Activated T-helper 2 cell treated with anti-CD3 and anti-CD28 coated beads, Interferon-gamma antibody, Interleukin-2, Interleukin-4, amounts not matched to agents 10 μg/mL and 5 μg/mL and 100 μg/mL, durations not matched to agents 14 hours and 24 hours and 36 hours (primary cell): ENCODE measurements around the gene FBRSL1. TPM values are rescaled to one million over a fixed set of nuclear protein-coding genes. Genes with fewer than 3 reads are reported as not detected.
"Not testable (repeated sequence)": the region's sequence is repeated elsewhere in the genome, so short reads cannot be mapped to it uniquely, and the experiment has no call there.

Experiments
- DNase-seq: peaks from one replicate; pipeline ENCODE4 v3.0.0; 2021; ENCODE audit warnings: low spot score
- H3K27ac Mint-ChIP-seq: one replicate; pipeline ENCODE4 v1.8.0; 2021; ENCODE audit warnings: mixed read lengths
- H3K27me3 Mint-ChIP-seq: one replicate; pipeline ENCODE4 v1.8.0; 2021; ENCODE audit warnings: low read depth, mixed read lengths
- H3K36me3 Mint-ChIP-seq: one replicate; pipeline ENCODE4 v1.8.0; 2021; ENCODE audit warnings: low read depth, mixed read lengths
- H3K4me1 Mint-ChIP-seq: one replicate; pipeline ENCODE4 v1.8.0; 2021; ENCODE audit warnings: low read depth, mixed read lengths
- H3K4me3 Mint-ChIP-seq: one replicate; pipeline ENCODE4 v1.8.0; 2021; ENCODE audit warnings: low read depth, mild to moderate bottlenecking, moderate library complexity, mixed read lengths
- H3K9me3 Mint-ChIP-seq: one replicate; pipeline ENCODE4 v1.8.0; 2021; ENCODE audit warnings: mixed read lengths
- intact Hi-C: fragments of 100-400 bp; cut with micrococcal nuclease; formaldehyde crosslinking; loops from one replicate; pipeline ENCODE4 v1.15.1; 2023
- total RNA-seq: library from RNA; stranded (reverse); gene quantifications from 2 replicates; pipeline ENCODE4 v1.2.3, GENCODE V29; 2022

Gene FBRSL1
- total RNA-seq, 1 donor from 2014 or later: 66.0 TPM

GRCh38 chr12:132469423-132469822, 20.5 kb upstream of the FBRSL1 start:
- H3K27me3 Mint-ChIP-seq: peaks cover 12% of the 10 kb centered on the region
- H3K9me3 Mint-ChIP-seq: no peaks in the 10 kb centered on the region
- no peaks in the 10 kb centered on the region for H3K36me3 Mint-ChIP-seq
- peaks cover 21% of the 10 kb centered on the region for H3K4me1 Mint-ChIP-seq
- no peak overlapping the region for H3K27ac Mint-ChIP-seq
- intact Hi-C loops: no loop called here
- peak overlapping the region; percentile 27 for H3K4me3 Mint-ChIP-seq
- DNase-seq: no peak

GRCh38 chr12:132470397-132470796, 19.6 kb upstream of the FBRSL1 start:
- no peak overlapping the region for H3K4me3 Mint-ChIP-seq

GRCh38 chr12:132471011-132471857, 18.7 kb upstream of the FBRSL1 start:
- intact Hi-C loops: no loop called here
- Mint-ChIP-seq H3K4me1 (peaks cover 27% of the 10 kb centered on the region), H3K27ac (peak overlapping the region; percentile 31), H3K4me3 (no peak overlapping the region), H3K27me3 (peaks cover 12% of the 10 kb centered on the region), H3K36me3 (no peaks in the 10 kb centered on the region), H3K9me3 (no peaks in the 10 kb centered on the region)
- DNase-seq: no peak

More at GRCh38 chr12:132470397-132470796, 19.6 kb upstream of the FBRSL1 start:
- no peak overlapping the region for H3K27ac Mint-ChIP-seq
- peaks cover 23% of the 10 kb centered on the region for H3K4me1 Mint-ChIP-seq
- intact Hi-C loops: no loop called here
- H3K27me3 Mint-ChIP-seq: peaks cover 12% of the 10 kb centered on the region
- no peaks in the 10 kb centered on the region for H3K36me3 Mint-ChIP-seq
- no peaks in the 10 kb centered on the region for H3K9me3 Mint-ChIP-seq
- DNase-seq: no peak

DNA sequence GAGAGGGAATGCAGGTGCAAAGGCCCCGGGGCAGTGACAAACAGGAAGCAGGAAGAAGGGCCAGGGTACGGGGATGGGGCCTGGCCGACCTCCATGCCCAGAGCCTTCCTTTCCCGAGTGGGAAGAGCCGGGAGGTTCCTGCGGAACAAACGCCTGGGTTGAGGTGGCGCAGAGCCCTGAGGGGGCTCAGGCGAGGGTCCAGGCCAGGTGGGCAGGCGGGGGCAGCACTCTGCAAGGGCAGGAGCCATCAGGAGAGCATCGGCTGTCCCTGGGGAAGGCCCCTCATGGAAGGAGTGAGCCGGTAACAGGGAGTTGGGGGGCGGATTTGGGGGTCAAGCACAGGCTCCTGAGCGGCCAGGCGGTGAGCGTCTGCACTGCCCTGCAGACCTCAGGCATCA, 18.1 kb upstream of the FBRSL1 start:
- H3K27me3 Mint-ChIP-seq: peaks cover 12% of the 10 kb centered on the region
- peaks cover 29% of the 10 kb centered on the region for H3K4me1 Mint-ChIP-seq
- intact Hi-C loops: no loop called here
- no peak overlapping the region for H3K27ac Mint-ChIP-seq
- H3K9me3 Mint-ChIP-seq: no peaks in the 10 kb centered on the region
- H3K36me3 Mint-ChIP-seq: no peaks in the 10 kb centered on the region
- H3K4me3 Mint-ChIP-seq: no peak overlapping the region
- no peak for DNase-seq

DNA sequence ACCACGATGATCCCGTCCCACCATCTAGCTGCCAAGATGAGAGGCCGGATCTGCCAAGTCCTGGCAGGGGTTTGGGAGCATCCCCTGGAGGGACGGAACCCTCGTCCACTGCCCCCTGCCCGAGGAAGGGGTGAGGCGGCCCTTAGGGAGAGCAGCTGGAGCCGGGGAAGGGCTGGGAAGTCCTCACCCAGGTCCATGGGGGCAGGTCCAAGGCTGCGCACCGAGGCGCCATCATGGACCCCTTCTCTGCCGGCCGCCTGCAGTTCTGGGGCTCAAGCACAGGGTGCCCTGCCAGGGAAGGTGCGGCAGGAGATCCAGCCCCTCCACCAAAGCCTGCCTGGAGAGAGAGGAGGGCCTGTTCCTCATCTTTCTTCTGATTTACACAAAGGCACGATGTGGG, 17.6 kb upstream of the FBRSL1 start:
- intact Hi-C loops: no loop called here
- H3K9me3 Mint-ChIP-seq: no peaks in the 10 kb centered on the region
- H3K27me3 Mint-ChIP-seq: peaks cover 12% of the 10 kb centered on the region
- no peak overlapping the region for H3K4me3 Mint-ChIP-seq
- peaks cover 32% of the 10 kb centered on the region for H3K4me1 Mint-ChIP-seq
- H3K36me3 Mint-ChIP-seq: no peaks in the 10 kb centered on the region
- no peak for DNase-seq
- H3K27ac Mint-ChIP-seq: no peak overlapping the region

GRCh38 chr12:132474237-132474741, 15.7 kb upstream of the FBRSL1 start:
- intact Hi-C loops: loop anchor here (2.0 kb wide), 1 partner anchor 15 kb away; no protein-coding TSS in a partner anchor
- Mint-ChIP-seq H3K27me3 (peaks cover 9% of the 10 kb centered on the region), H3K4me1 (peaks cover 34% of the 10 kb centered on the region), H3K27ac (no peak overlapping the region), H3K4me3 (no peak overlapping the region), H3K9me3 (no peaks in the 10 kb centered on the region), H3K36me3 (no peaks in the 10 kb centered on the region)
- DNase-seq: no peak

- H3K9me3 Mint-ChIP-seq, H3K4me3 Mint-ChIP-seq, H3K27me3 Mint-ChIP-seq, H3K36me3 Mint-ChIP-seq, DNase-seq, H3K27ac Mint-ChIP-seq: not testable (repeated sequence)
- H3K4me1 Mint-ChIP-seq: peaks cover 29% of the 10 kb centered on the region
- intact Hi-C loops: loop anchor here (2.0 kb wide), 1 partner anchor 14 kb away; no protein-coding TSS in a partner anchor
Measured at GRCh38 chr12:132474799-132475303, 15.1 kb upstream of the FBRSL1 start.

DNA sequence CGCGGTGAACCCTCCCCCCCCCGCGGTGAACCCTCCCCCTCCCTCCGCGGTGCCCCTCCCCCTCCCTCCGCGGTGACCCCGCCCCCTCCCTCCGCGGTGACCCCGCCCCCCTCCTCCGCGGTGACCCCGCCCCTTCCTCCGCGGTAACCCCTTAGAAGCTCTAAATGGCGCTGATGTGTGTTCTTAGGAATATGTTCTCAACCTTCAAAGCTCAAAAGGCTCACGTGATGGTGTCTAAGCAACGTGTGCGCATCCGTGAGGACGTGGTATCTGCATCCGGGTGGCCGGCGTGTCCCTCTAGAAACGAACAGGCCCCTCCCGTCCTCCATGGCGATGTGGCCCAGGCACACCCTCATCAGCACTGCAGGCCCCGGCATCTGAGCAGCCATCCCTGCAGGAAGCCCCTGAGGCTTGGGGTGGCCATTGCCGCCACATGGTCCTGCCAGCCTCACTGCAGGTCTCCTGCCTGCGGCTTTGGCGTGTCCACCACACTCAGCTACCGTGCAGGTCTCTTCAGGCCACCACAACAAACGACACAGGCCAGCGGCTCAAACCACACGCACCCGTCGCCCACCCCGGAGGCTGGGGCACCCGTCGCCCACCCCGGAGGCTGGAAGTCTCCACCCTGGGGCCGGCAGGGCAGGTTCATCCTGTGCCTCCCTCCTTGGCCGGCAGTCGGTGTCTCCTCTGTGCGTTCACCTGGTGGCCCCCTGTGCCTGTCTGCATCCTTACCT, 14.5 kb upstream of the FBRSL1 start:
- intact Hi-C loops: loop anchor here (2.0 kb wide), 1 partner anchor 13 kb away; no protein-coding TSS in a partner anchor
- Mint-ChIP-seq H3K27me3 (peaks cover 2% of the 10 kb centered on the region), H3K4me1 (peaks cover 26% of the 10 kb centered on the region), H3K27ac (no peak overlapping the region), H3K9me3 (no peaks in the 10 kb centered on the region), H3K36me3 (no peaks in the 10 kb centered on the region), H3K4me3 (no peak overlapping the region)
- no peak for DNase-seq

DNA sequence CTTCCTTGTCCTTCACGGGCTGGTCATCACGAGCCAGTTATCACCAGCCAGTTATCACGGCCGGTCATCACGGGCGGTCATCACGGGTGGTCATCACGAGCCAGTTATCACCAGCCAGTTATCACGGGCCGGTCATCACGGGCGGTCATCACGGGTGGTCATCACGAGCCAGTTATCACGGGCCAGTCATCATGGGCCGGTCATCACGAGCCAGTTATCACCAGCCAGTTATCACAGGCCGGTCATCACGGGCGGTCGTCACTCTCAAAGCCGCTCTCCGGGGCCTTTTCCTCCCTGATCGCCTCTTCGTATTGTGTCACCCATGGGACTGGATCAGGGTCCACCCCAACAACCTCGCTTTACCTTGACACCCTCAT, 13.9 kb upstream of the FBRSL1 start:
- intact Hi-C loops: no loop called here
- Mint-ChIP-seq H3K27me3 (peaks cover under 1% of the 10 kb centered on the region), H3K36me3 (no peaks in the 10 kb centered on the region), H3K4me3 (no peak overlapping the region), H3K27ac (no peak overlapping the region), H3K9me3 (no peaks in the 10 kb centered on the region), H3K4me1 (peaks cover 24% of the 10 kb centered on the region)
- DNase-seq: no peak

DNA sequence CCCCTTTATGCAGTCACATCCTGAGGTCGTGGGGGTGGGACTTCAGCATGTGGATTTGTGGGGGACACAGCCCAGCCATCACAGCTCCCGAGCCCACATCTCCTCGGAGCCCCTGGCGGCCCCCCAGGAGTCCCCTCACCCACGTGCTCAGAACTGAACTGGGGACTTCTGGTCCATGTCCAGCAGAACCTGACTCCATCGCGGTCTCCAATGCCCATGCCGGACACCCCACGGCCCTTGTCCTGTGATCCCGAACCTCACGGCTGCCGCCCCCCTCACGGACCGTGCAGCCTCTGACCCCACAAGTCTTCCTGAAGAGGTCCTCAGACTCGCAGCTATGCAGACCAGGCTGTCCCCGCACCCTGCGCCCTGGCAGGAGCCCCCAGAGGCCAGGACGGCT, 13.5 kb upstream of the FBRSL1 start:
- Mint-ChIP-seq H3K27me3 (no peaks in the 10 kb centered on the region), H3K4me1 (peaks cover 21% of the 10 kb centered on the region), H3K36me3 (no peaks in the 10 kb centered on the region), H3K27ac (no peak overlapping the region), H3K4me3 (no peak overlapping the region), H3K9me3 (no peaks in the 10 kb centered on the region)
- intact Hi-C loops: no loop called here
- DNase-seq: no peak

DNA sequence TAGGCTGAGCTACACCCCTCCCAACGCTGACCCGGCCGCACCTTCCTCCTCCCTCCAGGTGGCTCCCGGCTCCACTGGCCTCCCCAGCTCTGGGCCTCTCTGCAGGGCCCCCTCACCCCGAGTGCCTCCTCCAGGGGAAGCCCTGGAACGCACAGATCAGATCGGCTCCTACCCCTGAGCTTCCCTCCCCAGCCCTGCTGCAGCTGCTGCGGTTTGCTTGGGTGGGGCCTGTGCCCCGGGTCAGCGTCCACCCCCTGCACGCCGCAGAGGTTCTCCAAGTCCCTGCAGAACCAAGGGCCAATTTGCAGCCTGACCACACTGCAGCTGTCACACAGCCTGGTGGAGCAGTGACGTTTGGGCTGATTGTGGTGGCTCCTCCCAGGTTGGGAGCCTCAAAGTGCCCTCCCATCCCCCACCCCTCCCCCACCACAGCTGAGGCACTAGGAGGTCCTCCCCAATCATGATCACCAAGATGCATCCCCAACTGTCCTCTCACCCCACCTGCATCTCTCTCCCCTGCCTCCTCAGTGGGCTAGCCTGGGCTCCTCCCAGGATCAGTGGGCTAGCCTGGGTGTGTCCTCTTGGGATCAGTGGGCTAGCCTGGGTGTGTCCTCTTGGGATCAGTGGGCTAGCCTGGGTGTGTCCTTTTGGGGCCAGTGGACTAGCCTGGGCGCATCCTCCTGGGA, 12.8 kb upstream of the FBRSL1 start:
- Mint-ChIP-seq H3K36me3 (no peaks in the 10 kb centered on the region), H3K27me3 (no peaks in the 10 kb centered on the region), H3K4me3 (no peak overlapping the region), H3K9me3 (no peaks in the 10 kb centered on the region), H3K4me1 (peaks cover 19% of the 10 kb centered on the region), H3K27ac (no peak overlapping the region)
- intact Hi-C loops: no loop called here
- no peak for DNase-seq

DNA sequence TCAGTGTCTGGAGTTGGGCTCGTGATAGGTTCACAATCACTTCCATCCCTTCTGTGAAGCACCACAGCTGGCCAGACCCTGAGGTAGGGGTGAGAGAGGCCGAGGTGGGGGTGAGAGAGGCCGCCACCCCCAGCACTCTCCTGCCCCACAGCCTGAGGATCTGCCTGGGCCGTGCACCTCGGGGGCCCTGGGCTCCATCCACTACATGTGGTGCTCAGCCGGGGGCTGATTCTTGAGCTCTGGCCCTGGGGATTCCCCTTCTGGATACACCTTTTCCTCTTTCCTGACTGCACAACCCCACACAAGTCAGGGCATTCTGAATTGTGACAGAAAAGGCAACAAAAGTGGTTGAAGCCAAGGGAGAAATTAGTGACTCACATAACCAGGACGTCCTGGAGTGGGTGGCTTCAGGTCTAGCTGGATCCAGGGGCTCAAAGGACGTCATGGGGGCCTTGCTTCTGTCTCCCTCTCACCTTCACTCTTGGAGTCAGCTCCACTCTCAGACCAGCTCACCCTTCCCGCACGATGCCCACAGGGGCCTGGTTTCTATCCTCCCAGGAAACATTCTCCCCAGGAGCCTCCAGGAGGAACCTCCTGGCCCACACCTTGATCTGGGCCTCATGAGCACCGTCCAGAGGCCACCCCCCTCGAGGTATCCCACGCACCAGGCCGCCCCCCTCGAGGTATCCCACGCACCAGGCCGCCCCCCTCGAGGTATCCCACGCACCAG, 12.1 kb upstream of the FBRSL1 start:
- Mint-ChIP-seq H3K4me1 (peaks cover 17% of the 10 kb centered on the region), H3K9me3 (no peaks in the 10 kb centered on the region), H3K27me3 (peaks cover 2% of the 10 kb centered on the region), H3K27ac (no peak overlapping the region), H3K4me3 (no peak overlapping the region), H3K36me3 (no peaks in the 10 kb centered on the region)
- DNase-seq: no peak
- intact Hi-C loops: no loop called here
